DMS79 (cell line): ENCODE data around the gene ZFR2.
"Not testable (repeated sequence)": the region's sequence is repeated elsewhere in the genome, so short reads cannot be mapped to it uniquely, and the experiment has no call there.

Source experiments
- DNase-seq: peaks from one replicate; lab custom pipeline; 2025; lab: John Stamatoyannopoulos, UW

The ZFR2 gene

GRCh38 chr19:3770136-3770999 lies 98.5 kb downstream of the ZFR2 start:
- DNase-seq, result no peak

- DNase-seq, result no peak
These were observed 99.3 kb downstream of the ZFR2 start for GRCh38 chr19:3769494-3769893.

GRCh38 chr19:3768748-3769099 lies 100.1 kb downstream of the ZFR2 start:
- no peak for DNase-seq

GRCh38 chr19:3768015-3768747 lies 100.7 kb downstream of the ZFR2 start:
- DNase-seq, result no peak

GRCh38 chr19:3767050-3767449 lies 101.8 kb downstream of the ZFR2 start:
- no peak for DNase-seq

- DNase-seq, result no peak
These were observed 102.3 kb downstream of the ZFR2 start for GRCh38 chr19:3766520-3766919.

- not testable (repeated sequence) for DNase-seq
These were observed 103.1 kb downstream of the ZFR2 start for GRCh38 chr19:3765757-3766156.

- no peak for DNase-seq
These were observed 103.7 kb downstream of the ZFR2 start for GRCh38 chr19:3765121-3765520.

GRCh38 chr19:3762501-3763459 lies 106.1 kb downstream of the ZFR2 start, which contains the start of gene MRPL54:
Gene MRPL54, plus strand, starts transcription at chr19:3762682. Its CDS starts 19 bp downstream, at chr19:3762701.
- peak; percentile 98 for DNase-seq

GRCh38 chr19:3762130-3762473 lies 106.7 kb downstream of the ZFR2 start:
- DNase-seq, result no peak

- DNase-seq, result peak; percentile 85
These were observed 107.3 kb downstream of the ZFR2 start, which contains the start of gene APBA3 for GRCh38 chr19:3761382-3762129. Gene APBA3, minus strand, starts transcription at chr19:3761692. Its CDS starts 1,428 bp downstream, at chr19:3760264.

- no peak for DNase-seq
These were observed 107.9 kb downstream of the ZFR2 start for GRCh38 chr19:3760871-3761361.

GRCh38 chr19:3759482-3760254 lies 109.2 kb downstream of the ZFR2 start:
- no peak for DNase-seq

- DNase-seq, result not testable (repeated sequence)
These were observed 110.5 kb downstream of the ZFR2 start for GRCh38 chr19:3758297-3758696.

- DNase-seq, result not testable (repeated sequence)
These were observed 111.1 kb downstream of the ZFR2 start for GRCh38 chr19:3757705-3758104.
